Activated T-helper 17 cell treated with anti-CD3 and anti-CD28 coated beads, Interleukin-2, amount 50 U/mL, for 72 hours (primary cell): Measurements from ENCODE around the gene FOXJ3. TPM values are rescaled to one million over a fixed set of nuclear protein-coding genes. Genes with fewer than 3 reads are reported as not detected.

ENCODE experiments used
- ATAC-seq: fragments of 150-1000 bp; cut with Tn5 transposase; replicated peaks from 2 replicates; pipeline ENCODE4 v1.10.0; 2021; ENCODE audit warnings: mild to moderate bottlenecking, moderate library complexity
- H3K27ac Mint-ChIP-seq: one replicate; pipeline ENCODE4 v1.8.0; 2022; ENCODE audit warnings: mixed read lengths
- H3K27me3 Mint-ChIP-seq: one replicate; pipeline ENCODE4 v1.8.0; 2022; ENCODE audit warnings: mixed read lengths
- H3K36me3 Mint-ChIP-seq: one replicate; pipeline ENCODE4 v1.8.0; 2022; ENCODE audit warnings: low read depth, mild to moderate bottlenecking, mixed read lengths
- H3K4me1 Mint-ChIP-seq: one replicate; pipeline ENCODE4 v1.8.0; 2022; ENCODE audit warnings: mixed read lengths
- H3K4me3 Mint-ChIP-seq: one replicate; pipeline ENCODE4 v1.8.0; 2022; ENCODE audit warnings: mild to moderate bottlenecking, mixed read lengths
- H3K9me3 Mint-ChIP-seq: one replicate; pipeline ENCODE4 v1.8.0; 2022; ENCODE audit warnings: mixed read lengths
- total RNA-seq, 2 donors: library from RNA; stranded (reverse); gene quantifications; one replicate each; pipeline ENCODE4 v1.2.3, GENCODE V29; 2022

FOXJ3 gene
- total RNA-seq, 2 donors from 2014 or later, result 48.8 to 53.6 TPM

DNA sequence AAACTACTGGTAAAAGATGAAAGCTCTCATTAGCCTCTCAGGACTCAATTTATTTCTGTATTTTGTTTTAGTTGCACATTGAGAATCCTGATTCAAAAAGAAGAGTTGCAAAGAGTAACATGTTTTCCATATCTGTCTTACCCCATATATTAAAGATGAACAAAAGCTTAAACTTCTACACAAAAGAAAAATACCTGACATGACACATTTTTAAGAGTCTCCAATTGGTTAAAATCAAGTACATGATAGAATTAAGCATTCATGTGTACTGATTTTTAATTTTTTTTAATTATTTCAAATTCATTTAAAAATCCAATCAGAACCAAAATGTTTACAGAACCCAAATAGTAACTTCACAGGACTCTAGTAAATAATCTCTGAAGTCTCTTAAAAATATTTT is 72.0 kb downstream of the FOXJ3 start:
- Mint-ChIP-seq H3K4me1 (peaks cover 38% of the 10 kb centered on the region), H3K27me3 (no peaks in the 10 kb centered on the region), H3K4me3 (no peak overlapping the region), H3K27ac (no peak overlapping the region), H3K36me3 (peaks cover 78% of the 10 kb centered on the region), H3K9me3 (no peaks in the 10 kb centered on the region)
- no peak for ATAC-seq

GRCh38 chr1:42260376-42261070 is 74.5 kb downstream of the FOXJ3 start:
- no peak overlapping the region for H3K27ac Mint-ChIP-seq
- H3K9me3 Mint-ChIP-seq, result no peaks in the 10 kb centered on the region
- no peak for ATAC-seq
- H3K4me3 Mint-ChIP-seq, result no peak overlapping the region
- no peaks in the 10 kb centered on the region for H3K27me3 Mint-ChIP-seq
- H3K36me3 Mint-ChIP-seq, result peaks cover 71% of the 10 kb centered on the region
- H3K4me1 Mint-ChIP-seq, result peaks cover 30% of the 10 kb centered on the region

GRCh38 chr1:42259739-42260064 is 75.3 kb downstream of the FOXJ3 start:
- H3K27ac Mint-ChIP-seq, result no peak overlapping the region
- no peak for ATAC-seq
- H3K9me3 Mint-ChIP-seq, result no peaks in the 10 kb centered on the region
- H3K36me3 Mint-ChIP-seq, result peaks cover 71% of the 10 kb centered on the region
- no peaks in the 10 kb centered on the region for H3K27me3 Mint-ChIP-seq
- H3K4me1 Mint-ChIP-seq, result peaks cover 28% of the 10 kb centered on the region
- no peak overlapping the region for H3K4me3 Mint-ChIP-seq

DNA sequence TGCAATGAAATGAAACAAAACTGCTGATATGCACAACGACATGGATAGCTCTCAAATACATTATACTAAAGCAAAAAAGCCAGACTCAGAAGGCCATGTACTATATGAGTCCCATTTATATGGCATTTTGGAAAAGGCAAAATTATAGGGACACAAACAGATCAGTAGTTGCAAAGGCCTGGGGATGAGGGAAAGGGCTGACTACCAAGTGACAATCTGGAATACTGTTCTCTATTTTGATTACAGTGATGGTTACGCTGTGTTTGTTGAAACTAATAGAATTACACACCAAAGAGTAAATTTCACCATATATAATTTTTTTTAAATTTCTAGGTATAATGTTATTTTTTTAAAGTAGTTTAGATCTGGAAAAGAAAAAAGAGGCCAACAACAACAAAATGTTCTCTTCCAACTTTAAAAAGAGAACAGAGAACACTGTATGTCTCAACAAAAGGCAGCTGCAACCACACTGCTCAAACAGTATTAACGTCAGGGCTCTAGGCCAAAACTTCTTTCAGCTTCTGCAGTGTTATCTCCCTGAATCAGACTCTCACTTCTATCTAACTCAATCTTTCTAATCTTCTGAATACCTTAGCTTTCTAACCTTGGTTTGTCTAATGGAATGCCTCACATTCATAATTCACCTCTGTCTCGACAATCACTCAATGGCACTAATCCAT is 75.8 kb downstream of the FOXJ3 start:
- H3K9me3 Mint-ChIP-seq, result no peaks in the 10 kb centered on the region
- H3K4me3 Mint-ChIP-seq, result no peak overlapping the region
- no peak for ATAC-seq
- H3K27me3 Mint-ChIP-seq, result no peaks in the 10 kb centered on the region
- H3K27ac Mint-ChIP-seq, result no peak overlapping the region
- H3K4me1 Mint-ChIP-seq, result peaks cover 23% of the 10 kb centered on the region
- H3K36me3 Mint-ChIP-seq, result peaks cover 66% of the 10 kb centered on the region

- peak overlapping the region; percentile 3 for H3K27ac Mint-ChIP-seq
- H3K4me1 Mint-ChIP-seq, result peaks cover 23% of the 10 kb centered on the region
- ATAC-seq, result no peak
- H3K27me3 Mint-ChIP-seq, result no peaks in the 10 kb centered on the region
- peaks cover 57% of the 10 kb centered on the region for H3K36me3 Mint-ChIP-seq
- no peaks in the 10 kb centered on the region for H3K9me3 Mint-ChIP-seq
- no peak overlapping the region for H3K4me3 Mint-ChIP-seq
These were observed 76.8 kb downstream of the FOXJ3 start for GRCh38 chr1:42258218-42258617.

DNA sequence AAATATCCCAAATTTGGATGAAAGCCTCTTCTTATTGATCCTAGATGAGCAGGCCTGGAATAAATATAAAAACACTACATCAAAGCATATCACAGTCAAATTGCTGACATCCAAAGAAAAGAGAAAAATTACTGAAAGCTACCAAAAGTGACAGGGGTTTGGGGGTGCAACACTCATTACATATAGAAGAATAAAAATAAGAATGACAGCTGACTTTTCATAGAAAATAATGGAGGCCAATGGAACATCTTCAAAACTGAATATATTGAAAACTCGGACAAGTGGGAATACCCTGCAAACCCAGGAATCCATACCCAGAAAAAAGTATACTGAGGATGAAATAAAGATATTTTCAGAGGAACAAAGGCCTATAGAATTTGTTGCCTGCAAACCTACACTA is 84.0 kb downstream of the FOXJ3 start:
- Mint-ChIP-seq H3K27ac (no peak overlapping the region), H3K36me3 (peaks cover 54% of the 10 kb centered on the region), H3K4me3 (no peak overlapping the region), H3K9me3 (no peaks in the 10 kb centered on the region), H3K27me3 (no peaks in the 10 kb centered on the region), H3K4me1 (peaks cover 11% of the 10 kb centered on the region)
- ATAC-seq, result no peak

- ATAC-seq, result no peak
- H3K27ac Mint-ChIP-seq, result no peak overlapping the region
- peaks cover 53% of the 10 kb centered on the region for H3K36me3 Mint-ChIP-seq
- no peaks in the 10 kb centered on the region for H3K27me3 Mint-ChIP-seq
- H3K9me3 Mint-ChIP-seq, result no peaks in the 10 kb centered on the region
- peaks cover 19% of the 10 kb centered on the region for H3K4me1 Mint-ChIP-seq
- H3K4me3 Mint-ChIP-seq, result no peak overlapping the region
These were observed 84.9 kb downstream of the FOXJ3 start for GRCh38 chr1:42250164-42250563.

GRCh38 chr1:42240966-42241755 is 93.9 kb downstream of the FOXJ3 start:
- Mint-ChIP-seq H3K4me1 (peaks cover 39% of the 10 kb centered on the region), H3K4me3 (no peak overlapping the region), H3K9me3 (peaks cover 3% of the 10 kb centered on the region), H3K27ac (peak overlapping the region; percentile 49), H3K27me3 (no peaks in the 10 kb centered on the region), H3K36me3 (peaks cover 39% of the 10 kb centered on the region)
- ATAC-seq, result no peak

- Mint-ChIP-seq H3K36me3 (peaks cover 31% of the 10 kb centered on the region), H3K9me3 (peaks cover 3% of the 10 kb centered on the region)
These were observed 95.5 kb downstream of the FOXJ3 start for GRCh38 chr1:42239555-42239954.

GRCh38 chr1:42239041-42239440 is 96.0 kb downstream of the FOXJ3 start:
- Mint-ChIP-seq H3K27me3 (no peaks in the 10 kb centered on the region), H3K4me3 (no peak overlapping the region), H3K9me3 (peaks cover 3% of the 10 kb centered on the region), H3K4me1 (peaks cover 29% of the 10 kb centered on the region), H3K27ac (no peak overlapping the region), H3K36me3 (peaks cover 26% of the 10 kb centered on the region)
- ATAC-seq, result no peak

More at GRCh38 chr1:42239555-42239954, 95.5 kb downstream of the FOXJ3 start:
- Mint-ChIP-seq H3K4me3 (no peak overlapping the region), H3K27me3 (no peaks in the 10 kb centered on the region), H3K27ac (no peak overlapping the region), H3K4me1 (peaks cover 29% of the 10 kb centered on the region)
- ATAC-seq, result no peak

DNA sequence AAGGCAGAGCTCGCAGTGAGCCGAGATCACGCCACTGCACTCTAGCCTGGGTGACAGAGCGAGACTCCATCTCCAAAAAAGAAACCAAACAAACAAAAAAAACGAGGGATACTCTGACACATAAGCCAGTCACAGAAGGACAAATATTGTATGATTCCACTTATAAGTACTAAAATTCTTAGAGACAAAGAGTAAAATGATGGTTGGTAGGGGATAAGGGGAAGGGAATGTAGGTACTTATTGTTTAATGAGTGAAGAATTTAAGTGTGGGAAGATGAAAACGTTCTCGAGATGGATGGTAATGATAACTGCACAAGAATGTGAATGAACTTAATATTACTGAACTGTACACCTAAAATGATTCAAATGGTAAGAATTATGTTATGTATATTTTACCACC is 103.8 kb downstream of the FOXJ3 start:
- H3K4me1 Mint-ChIP-seq, result peaks cover 10% of the 10 kb centered on the region
- H3K27ac Mint-ChIP-seq, result no peak overlapping the region
- no peak overlapping the region for H3K4me3 Mint-ChIP-seq
- no peaks in the 10 kb centered on the region for H3K9me3 Mint-ChIP-seq
- H3K27me3 Mint-ChIP-seq, result no peaks in the 10 kb centered on the region
- ATAC-seq, result no peak
- H3K36me3 Mint-ChIP-seq, result peaks cover 13% of the 10 kb centered on the region

DNA sequence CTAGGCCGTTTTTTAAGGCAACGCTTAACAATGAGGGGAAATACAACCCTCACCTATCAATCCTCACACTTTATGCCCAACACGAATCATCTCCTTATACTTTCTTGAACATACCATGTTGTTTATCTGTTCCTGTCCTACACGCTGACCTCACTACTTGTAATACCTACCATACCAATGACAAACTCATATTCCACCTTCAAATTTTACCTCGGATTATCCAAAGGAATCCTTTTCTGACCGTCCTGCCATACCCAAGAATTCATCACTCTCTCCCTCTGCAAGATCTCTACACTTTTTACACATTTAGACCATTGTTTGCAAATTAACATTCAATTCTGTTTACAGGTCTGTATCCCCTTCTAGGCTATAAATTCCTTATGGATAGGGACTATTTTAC is 106.1 kb downstream of the FOXJ3 start:
- H3K27me3 Mint-ChIP-seq, result no peaks in the 10 kb centered on the region
- no peak overlapping the region for H3K27ac Mint-ChIP-seq
- no peak overlapping the region for H3K4me3 Mint-ChIP-seq
- peaks cover 10% of the 10 kb centered on the region for H3K4me1 Mint-ChIP-seq
- ATAC-seq, result no peak
- H3K9me3 Mint-ChIP-seq, result no peaks in the 10 kb centered on the region
- H3K36me3 Mint-ChIP-seq, result peaks cover 24% of the 10 kb centered on the region

DNA sequence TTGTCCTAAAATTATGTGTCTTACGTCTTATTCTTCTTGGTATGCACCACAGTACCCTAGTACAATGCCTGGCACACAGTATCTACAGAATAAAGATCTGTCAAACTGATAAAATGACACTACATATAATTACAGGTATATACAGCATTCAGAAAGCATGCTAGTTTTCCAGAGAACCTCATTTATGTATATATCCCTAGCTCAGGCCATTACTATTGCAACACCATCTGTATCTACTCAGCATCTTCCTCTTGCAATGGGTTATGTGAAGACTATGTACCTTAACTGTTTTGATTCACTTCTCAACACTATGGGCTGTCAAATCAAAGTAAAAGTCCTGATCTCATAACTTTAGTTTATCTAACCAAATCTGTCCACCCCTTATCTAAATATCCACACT is 112.0 kb downstream of the FOXJ3 start:
- Mint-ChIP-seq H3K4me1 (peaks cover 24% of the 10 kb centered on the region), H3K9me3 (no peaks in the 10 kb centered on the region), H3K27me3 (no peaks in the 10 kb centered on the region), H3K36me3 (peaks cover 37% of the 10 kb centered on the region), H3K27ac (no peak overlapping the region), H3K4me3 (no peak overlapping the region)
- no peak for ATAC-seq

GRCh38 chr1:42221952-42222606 is 113.0 kb downstream of the FOXJ3 start:
- H3K27ac Mint-ChIP-seq, result no peak overlapping the region
- H3K27me3 Mint-ChIP-seq, result no peaks in the 10 kb centered on the region
- H3K9me3 Mint-ChIP-seq, result no peaks in the 10 kb centered on the region
- no peak for ATAC-seq
- peaks cover 39% of the 10 kb centered on the region for H3K36me3 Mint-ChIP-seq
- H3K4me1 Mint-ChIP-seq, result peaks cover 24% of the 10 kb centered on the region
- H3K4me3 Mint-ChIP-seq, result no peak overlapping the region
